GM18519 (cell line): ENCODE data around the gene YEATS4.

Experiments
- ATAC-seq: cut with Tn5 transposase; IDR thresholded peaks from one replicate; pipeline ENCODE4 v1.9.1; 2021; ENCODE audit warnings: mild to moderate bottlenecking, moderate library complexity; ENCODE audit not compliant: unreplicated experiment, low FRiP score

Gene YEATS4

GRCh38 chr12:69388371-69388770 is 28.8 kb downstream of the YEATS4 start:
- no peak for ATAC-seq

DNA sequence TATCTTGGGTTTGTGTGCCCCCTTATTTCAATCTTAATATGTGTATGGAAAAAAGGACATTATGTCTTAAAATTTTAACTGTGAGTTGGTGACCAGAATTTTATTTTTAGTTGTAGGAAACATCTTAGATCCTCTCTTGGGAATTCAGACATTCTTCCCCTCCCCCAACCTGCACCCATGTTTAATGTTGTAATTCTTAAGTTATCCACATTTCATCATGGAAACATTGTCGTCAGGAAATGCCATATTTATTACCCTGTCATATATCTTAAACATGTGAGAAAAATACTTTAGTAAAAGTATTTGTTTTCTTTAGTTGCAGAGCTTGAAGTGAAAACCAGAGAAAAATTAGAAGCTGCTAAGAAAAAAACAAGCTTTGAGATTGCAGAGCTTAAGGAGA is 30.3 kb downstream of the YEATS4 start:
- ATAC-seq, result no peak

DNA sequence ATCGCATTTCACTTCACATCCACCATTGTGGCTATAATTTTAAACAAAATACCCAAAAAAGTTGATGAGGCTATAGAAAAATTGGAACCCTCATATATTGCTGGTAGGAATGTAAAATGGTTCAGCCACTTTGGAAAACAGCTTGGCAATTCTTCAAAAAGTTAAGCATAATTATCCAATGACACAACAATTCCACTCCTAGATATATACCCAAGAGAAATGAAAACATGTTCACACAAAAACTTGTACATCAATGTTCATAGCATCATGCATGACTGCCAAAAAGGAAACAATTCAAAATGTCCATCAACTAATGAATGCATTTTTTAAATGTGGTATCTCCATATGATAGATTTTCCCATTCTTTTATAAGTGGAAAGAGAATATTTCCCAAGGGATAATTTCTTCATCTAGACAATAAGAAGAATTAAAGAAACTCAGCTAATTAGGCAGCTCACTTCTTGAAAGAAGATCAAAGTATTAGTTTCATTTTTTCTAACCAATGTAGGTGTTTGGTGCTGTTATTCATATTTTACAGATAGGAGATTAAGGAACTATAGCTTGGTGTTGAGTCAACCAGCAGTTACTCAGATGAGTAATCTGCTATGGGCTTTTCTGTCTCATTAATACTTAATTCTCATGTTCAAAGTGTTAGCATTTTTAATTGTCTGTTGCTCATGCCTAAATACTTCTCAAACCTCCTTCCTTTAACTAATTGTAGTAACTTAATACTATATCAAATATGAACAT is 32.8 kb downstream of the YEATS4 start:
- peak; percentile 85 for ATAC-seq

- no peak for ATAC-seq
These were observed 36.5 kb downstream of the YEATS4 start for GRCh38 chr12:69396041-69396440.

DNA sequence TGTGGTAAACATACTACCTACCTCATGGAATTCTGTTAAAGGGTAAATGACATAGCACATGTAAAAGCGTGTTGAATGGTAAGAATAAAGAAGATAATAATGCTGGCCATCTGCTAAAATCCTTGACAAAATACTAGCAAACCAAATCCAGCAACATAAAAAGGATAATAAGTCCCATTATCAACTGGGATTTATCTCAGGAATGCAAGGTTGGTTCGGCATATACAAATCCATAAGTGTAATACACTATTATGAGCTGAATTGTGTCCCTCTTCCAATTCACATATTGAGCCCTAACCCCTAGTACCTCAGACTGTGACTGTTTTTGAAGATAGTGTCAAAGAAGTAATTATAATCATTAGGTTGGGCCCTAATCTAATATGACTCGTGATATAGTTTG is 37.4 kb downstream of the YEATS4 start:
- no peak for ATAC-seq

DNA sequence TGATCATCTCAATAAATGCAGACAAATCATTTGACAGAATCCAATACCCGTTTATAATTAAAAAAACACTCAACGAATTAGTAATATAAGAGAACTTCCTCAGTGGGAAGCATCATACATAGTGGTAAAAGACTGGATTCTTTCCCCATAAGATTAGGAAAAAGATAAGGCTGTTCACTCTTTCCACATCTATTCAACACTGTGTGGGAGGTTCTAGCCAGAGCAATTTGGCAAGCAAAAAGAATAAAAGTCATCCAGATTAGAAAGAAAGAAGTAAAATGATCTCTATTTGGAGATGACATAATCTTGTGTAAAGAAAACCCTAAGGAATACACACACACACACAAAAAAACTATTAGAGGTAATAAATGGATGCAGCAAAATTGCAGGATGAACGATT is 38.4 kb downstream of the YEATS4 start:
- ATAC-seq, result no peak

DNA sequence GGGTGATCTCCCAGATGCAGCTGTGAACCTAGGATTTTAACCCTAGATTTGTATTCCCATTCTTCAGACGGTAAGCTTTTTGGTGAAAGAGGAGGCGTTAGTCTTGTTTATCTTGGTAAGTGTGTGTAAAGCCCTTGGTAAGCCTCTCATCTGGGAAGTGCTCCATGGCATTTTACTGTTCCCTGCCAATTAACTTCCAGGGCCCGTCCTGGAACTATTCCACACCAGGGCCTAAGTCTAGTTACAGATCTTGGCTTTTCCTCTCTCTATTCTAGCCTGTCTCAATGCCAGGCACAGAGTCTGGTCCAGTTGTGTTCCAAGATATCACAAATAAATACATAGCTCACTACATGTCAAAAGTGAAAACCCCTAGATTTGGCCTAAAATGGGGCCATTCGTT is 42.4 kb downstream of the YEATS4 start:
- no peak for ATAC-seq

DNA sequence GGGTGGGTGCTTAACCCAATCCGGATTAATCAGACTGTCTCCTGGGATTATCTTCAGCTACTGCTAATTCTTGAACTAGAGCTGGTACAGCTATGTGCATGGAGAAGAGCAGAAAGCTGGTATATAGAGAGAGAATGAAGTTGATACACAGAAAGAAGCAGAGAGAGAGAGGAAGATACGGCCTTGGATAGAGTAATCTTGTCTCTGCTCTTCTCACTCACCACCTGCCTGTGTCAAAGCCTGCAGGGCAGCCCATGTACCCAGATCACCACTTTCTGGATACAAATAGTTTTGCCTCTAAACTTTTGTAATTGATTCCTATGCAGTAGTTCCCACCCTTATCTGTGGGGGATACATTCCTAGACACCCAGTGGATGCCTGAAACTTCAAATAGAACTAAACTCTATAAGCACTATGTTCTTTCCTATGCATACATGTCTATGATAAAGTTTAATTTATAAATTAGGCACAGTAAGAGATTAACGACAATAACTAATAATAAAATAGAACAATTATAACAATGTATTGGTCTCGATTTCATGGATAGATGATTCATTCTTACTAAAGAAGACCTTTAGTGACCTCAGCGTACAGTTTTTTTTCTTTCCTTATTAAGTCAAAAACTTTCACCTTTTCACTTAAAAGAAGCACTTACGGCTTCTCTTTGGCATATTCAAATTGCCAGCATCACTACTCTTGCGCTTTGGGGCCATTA is 45.5 kb downstream of the YEATS4 start:
- ATAC-seq, result no peak

DNA sequence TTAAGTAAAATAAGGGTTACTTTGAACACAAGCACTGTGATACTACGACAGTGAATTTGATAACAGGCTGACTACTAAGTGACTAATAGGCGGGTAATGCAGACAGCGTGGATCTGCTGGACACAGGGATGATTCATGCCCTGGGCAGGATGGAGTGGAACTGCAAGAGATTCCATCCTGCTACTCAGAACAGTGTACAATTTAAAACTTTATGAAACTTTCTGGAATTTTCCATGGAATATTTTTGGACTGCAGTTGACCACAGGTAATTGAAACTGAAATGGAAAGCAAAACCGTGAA is 46.0 kb downstream of the YEATS4 start:
- no peak for ATAC-seq

- no peak for ATAC-seq
These were observed 46.7 kb downstream of the YEATS4 start for GRCh38 chr12:69406217-69406616.

DNA sequence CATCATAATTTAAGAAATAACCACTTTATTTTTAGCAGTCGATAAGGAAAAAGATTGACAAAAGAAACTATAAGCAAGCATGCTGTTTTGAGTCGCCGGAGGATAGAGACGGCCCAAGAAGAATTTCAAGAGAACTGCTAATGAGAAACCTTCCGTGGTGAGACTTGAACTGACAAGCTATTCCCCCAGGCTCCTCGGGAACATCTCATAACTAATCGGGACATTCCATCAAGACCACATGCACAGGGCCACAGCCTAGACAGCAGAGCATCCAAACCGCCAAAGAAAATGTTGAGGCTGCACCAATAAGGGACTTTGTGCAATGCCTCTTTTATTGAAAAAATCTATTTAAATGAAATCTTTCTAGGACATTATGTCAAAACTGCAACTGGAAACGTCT is 51.0 kb downstream of the YEATS4 start:
- ATAC-seq, result no peak

- no peak for ATAC-seq
These were observed 53.1 kb downstream of the YEATS4 start for GRCh38 chr12:69412655-69413054.

DNA sequence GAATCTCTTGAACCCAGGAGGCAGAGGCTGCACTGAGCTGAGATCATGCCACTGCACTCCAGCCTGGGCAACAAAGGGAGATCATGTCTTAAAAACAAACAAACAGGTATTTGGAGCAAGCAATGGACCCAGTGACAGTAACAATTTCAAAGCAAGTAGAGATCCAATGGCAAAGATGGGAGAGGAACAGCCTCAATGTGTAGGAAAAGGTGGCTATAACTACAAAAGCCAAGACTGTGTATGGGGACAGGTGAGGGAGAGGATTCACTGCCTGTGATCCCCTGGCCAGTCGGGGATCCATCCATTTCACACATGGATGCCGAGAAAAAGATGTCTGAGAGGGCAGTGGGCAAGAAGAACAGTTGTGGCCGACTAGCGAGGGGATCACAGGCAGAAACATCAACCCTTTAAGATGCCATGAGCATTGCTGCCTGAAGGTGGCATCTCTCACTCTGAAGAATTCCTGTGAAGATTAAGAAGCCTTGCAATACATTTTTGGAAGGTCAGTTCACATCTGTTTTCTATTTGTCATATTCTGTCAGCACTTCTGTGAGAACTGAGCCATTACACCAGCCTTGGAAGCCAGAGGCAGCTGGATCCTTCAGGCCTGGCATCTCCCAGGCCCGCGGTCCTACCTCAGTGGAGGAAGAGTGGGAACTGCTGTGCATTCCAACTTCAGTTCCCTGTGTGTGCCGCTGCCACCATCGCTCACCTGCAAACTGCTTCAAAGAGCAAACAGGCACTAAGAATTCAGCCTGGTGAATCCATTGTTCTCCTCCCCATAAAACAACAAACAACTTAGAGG is 56.1 kb downstream of the YEATS4 start:
- no peak for ATAC-seq

- no peak for ATAC-seq
These were observed 57.7 kb downstream of the YEATS4 start for GRCh38 chr12:69417231-69417630.

DNA sequence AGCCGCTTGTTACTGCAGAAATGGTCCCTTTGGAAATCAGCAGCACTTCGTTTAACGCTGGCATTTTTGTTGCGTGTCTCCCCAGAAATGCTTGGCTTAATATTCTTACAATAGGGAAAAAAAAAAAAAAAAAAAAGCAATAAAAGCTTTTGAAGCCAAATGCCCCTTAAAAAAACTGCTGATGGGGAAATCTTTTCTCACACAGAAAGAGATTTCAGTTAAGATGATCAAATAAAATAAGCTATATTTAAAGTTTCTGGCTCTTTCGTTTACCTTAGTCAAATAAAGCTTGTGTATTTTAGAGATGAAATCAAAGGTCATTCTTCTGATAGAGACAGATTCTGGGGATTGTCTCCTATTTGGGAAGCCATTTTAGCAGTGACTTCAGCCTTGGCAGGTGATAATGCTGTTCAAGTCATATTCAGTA is 58.2 kb downstream of the YEATS4 start:
- ATAC-seq, result no peak

GRCh38 chr12:69419701-69420100 is 60.2 kb downstream of the YEATS4 start:
- ATAC-seq, result no peak

DNA sequence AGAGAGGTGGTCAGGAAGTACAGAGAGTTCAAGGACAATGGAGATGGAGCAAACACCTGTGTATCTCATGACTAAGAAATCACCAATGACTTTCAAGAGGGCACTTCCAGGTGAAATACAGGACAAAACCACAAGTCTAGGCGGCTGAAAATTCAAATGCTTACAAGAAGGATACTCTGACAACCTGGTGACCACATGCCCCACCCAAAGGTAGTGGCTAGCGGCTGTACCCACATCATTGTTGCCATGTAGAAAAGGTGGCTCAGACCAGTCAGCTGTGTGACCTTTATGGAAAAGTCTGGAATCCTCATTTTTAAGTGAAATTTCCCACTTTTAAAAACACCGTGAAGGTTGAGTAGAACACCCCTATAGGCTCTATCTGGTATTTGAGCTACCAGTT is 62.0 kb downstream of the YEATS4 start:
- no peak for ATAC-seq

GRCh38 chr12:69423037-69423905 is 63.7 kb downstream of the YEATS4 start:
- no peak for ATAC-seq

- no peak for ATAC-seq
These were observed 65.9 kb downstream of the YEATS4 start for GRCh38 chr12:69425417-69425816.

- ATAC-seq, result no peak
These were observed 69.0 kb downstream of the YEATS4 start for GRCh38 chr12:69428351-69429073.
